GM12878 (cell line): ENCODE data around the gene SNX30. TPM values are rescaled to one million over a fixed set of nuclear protein-coding genes. Genes with fewer than 3 reads are reported as not detected.

Experiments used
- BCL11A ChIP-seq: IDR thresholded peaks from 2 replicates; pipeline ENCODE4 v1.6.1; 2011; ENCODE audit warnings: low read depth, low read length
- CBFB ChIP-seq: IDR thresholded peaks from 2 replicates; pipeline ENCODE4 v1.6.1; 2016; ENCODE audit warnings: antibody characterized with exemption, low read depth
- E2F8 ChIP-seq: fragments of 450-650 bp; IDR thresholded peaks from 2 replicates; pipeline ENCODE4 v1.6.1; 2018; ENCODE audit warnings: mild to moderate bottlenecking, low read depth, moderate library complexity; ENCODE audit not compliant: partially characterized antibody
- EGR1 ChIP-seq, 2 experiments: IDR thresholded peaks; 1 replicate in 1 of 2; 2 replicates in 1 of 2; pipeline ENCODE4 v1.6.1; 2011 to 2012; ENCODE audit warnings: low read depth in 2 of 2, low read length in 2 of 2, borderline replicate concordance in 1 of 2, mild to moderate bottlenecking in 1 of 2, moderate library complexity in 1 of 2
- HDAC6 ChIP-seq: fragments of 200-600 bp; sonication (generic); IDR thresholded peaks from one replicate; pipeline ENCODE4 v1.8.0; 2017; ENCODE audit warnings: antibody characterized with exemption; ENCODE audit not compliant: unreplicated experiment
- IRF3 ChIP-seq: fragments of 450-650 bp; IDR thresholded peaks from 2 replicates; pipeline ENCODE4 v1.6.1; 2014; ENCODE audit warnings: mild to moderate bottlenecking
- JUND ChIP-seq: IDR thresholded peaks from 2 replicates; pipeline ENCODE4 v1.6.1; 2012; ENCODE audit warnings: low read depth, mild to moderate bottlenecking, low read length, improper control_type of control experiment, moderate library complexity
- MAX ChIP-seq: IDR thresholded peaks from 2 replicates; pipeline ENCODE4 v1.6.1; 2012; ENCODE audit warnings: low read depth, low read length, improper control_type of control experiment
- NBN ChIP-seq: fragments of 450-650 bp; IDR thresholded peaks from 2 replicates; pipeline ENCODE4 v1.6.1; 2016
- RAD21 ChIP-seq: IDR thresholded peaks from 2 replicates; pipeline ENCODE4 v1.6.1; 2011; ENCODE audit warnings: mild to moderate bottlenecking, low read depth, low read length, moderate library complexity; ENCODE audit not compliant: insufficient read depth
- RCOR1 ChIP-seq: conservative IDR thresholded peaks from 2 replicates; pipeline ENCODE4 v1.6.1; 2012; ENCODE audit warnings: low read depth, low read length, improper control_type of control experiment
- RELA ChIP-seq: fragments of 450-650 bp; IDR thresholded peaks from 2 replicates; pipeline ENCODE4 v1.8.0; 2014; ENCODE audit warnings: borderline replicate concordance; ENCODE audit not compliant: partially characterized antibody
- RELB ChIP-seq: fragments of 450-650 bp; IDR thresholded peaks from 2 replicates; pipeline ENCODE4 v1.6.1; 2017; ENCODE audit warnings: low read depth, mild to moderate bottlenecking, moderate library complexity
- SMAD5 ChIP-seq: IDR thresholded peaks from 2 replicates; pipeline ENCODE4 v1.6.1; 2016; ENCODE audit warnings: antibody characterized with exemption, low read depth
- SMARCA5 ChIP-seq: fragments of 450-650 bp; IDR thresholded peaks from 2 replicates; pipeline ENCODE4 v1.6.1; 2017; ENCODE audit warnings: mild to moderate bottlenecking
- SP1 ChIP-seq: IDR thresholded peaks from one replicate; pipeline ENCODE4 v1.6.1; 2011; ENCODE audit warnings: low read depth, low read length
- TARDBP ChIP-seq: IDR thresholded peaks from 2 replicates; pipeline ENCODE4 v1.6.1; 2016; ENCODE audit warnings: borderline replicate concordance
- ZBTB33 ChIP-seq: fragments of 450-650 bp; IDR thresholded peaks from 2 replicates; pipeline ENCODE4 v1.6.1; 2017; ENCODE audit warnings: mild to moderate bottlenecking
- ZBTB4 ChIP-seq: fragments of 450-650 bp; formaldehyde crosslinking; IDR thresholded peaks from 2 replicates; pipeline ENCODE4 v1.4.0; 2022; ENCODE audit warnings: mild to moderate bottlenecking, moderate library complexity
- ZNF622 ChIP-seq: fragments of 450-650 bp; IDR thresholded peaks from 2 replicates; pipeline ENCODE4 v1.6.1; 2017; ENCODE audit warnings: mild to moderate bottlenecking, inconsistent platforms
- ZSCAN29 ChIP-seq: fragments of 450-650 bp; IDR thresholded peaks from 2 replicates; pipeline ENCODE4 v1.6.1; 2017; ENCODE audit warnings: mild to moderate bottlenecking, moderate library complexity
- polyA plus RNA-seq, 11 experiments: library from polyadenylated mRNA; depleted of rRNA in 4 of 11; unstranded in 6 of 11; stranded (reverse) in 5 of 11; fragments of >200 nt; fragmentation: Nextera tagmentation in 4 of 11; fragmentation: Illumina TruSeq in 1 of 11; extraction: Ambion mirVana in 4 of 11; extraction: Trizol in 1 of 11; gene quantifications; 1 replicate in 1 of 11; 2 replicates in 10 of 11; pipeline versions ENCODE4 v1.2.1 to v1.2.3, GENCODE V29; 2011 to 2016; ENCODE audit warnings: inconsistent platforms in 2 of 11, missing spikeins in 2 of 11, low read depth in 1 of 11
- total RNA-seq, 4 experiments: library from RNA; depleted of rRNA in 3 of 4; stranded (reverse); fragments of >200 nt in 3 of 4; fragmentation: Illumina TruSeq in 1 of 4; extraction: Trizol in 1 of 4; gene quantifications; 2 replicates each; pipeline versions ENCODE4 v1.2.1 to v1.2.3, GENCODE V29; 2013 to 2021

SNX30 gene
- total and polyA plus RNA-seq, 10 of the 15 experiments (the other 5 are each of a cell fraction or from before 2014, with no cell fraction given): 0.53 to 4.0 (median 1.5) TPM

GRCh38 chr9:112809351-112809848, 58.8 kb downstream of the SNX30 start (continued):
- TF ChIP-seq RELA (peak; percentile 8), NBN (peak; percentile 98), E2F8 (no peak), ZBTB4 (CRISPR knock-in tag) (no peak), SMARCA5 (no peak), IRF3 (no peak), RAD21 (0 out of 2 replicates have a peak, but pooled peaks have one; percentile 5), EGR1 (IDR thresholded peaks at IDR 0.05; ENCODE audit: borderline replicate concordance in 1 of 2, low read depth in 2 of 2, low read length in 2 of 2) (no peak), CBFB (peak; percentile 91; the same call in 1 of the 2 replicates), RCOR1 (peak; percentile 97), SMAD5 (no peak), MAX (no peak), SP1 (peak; percentile 41), ZSCAN29 (0 out of 2 replicates have a peak, but pooled peaks have one; percentile 33), RELB (peak; percentile 92), ZNF622 (no peak), HDAC6 (no peak), BCL11A (peak; percentile 100), TARDBP (no peak), JUND (peak; percentile 88), ZBTB33 (no peak)
